ENCODE data around the gene CSH2. TPM values are rescaled to one million over a fixed set of nuclear protein-coding genes. Genes with fewer than 3 reads are reported as not detected.

CSH2 gene
- polyA plus RNA-seq, 1 donor = 0.20 TPM

DNA sequence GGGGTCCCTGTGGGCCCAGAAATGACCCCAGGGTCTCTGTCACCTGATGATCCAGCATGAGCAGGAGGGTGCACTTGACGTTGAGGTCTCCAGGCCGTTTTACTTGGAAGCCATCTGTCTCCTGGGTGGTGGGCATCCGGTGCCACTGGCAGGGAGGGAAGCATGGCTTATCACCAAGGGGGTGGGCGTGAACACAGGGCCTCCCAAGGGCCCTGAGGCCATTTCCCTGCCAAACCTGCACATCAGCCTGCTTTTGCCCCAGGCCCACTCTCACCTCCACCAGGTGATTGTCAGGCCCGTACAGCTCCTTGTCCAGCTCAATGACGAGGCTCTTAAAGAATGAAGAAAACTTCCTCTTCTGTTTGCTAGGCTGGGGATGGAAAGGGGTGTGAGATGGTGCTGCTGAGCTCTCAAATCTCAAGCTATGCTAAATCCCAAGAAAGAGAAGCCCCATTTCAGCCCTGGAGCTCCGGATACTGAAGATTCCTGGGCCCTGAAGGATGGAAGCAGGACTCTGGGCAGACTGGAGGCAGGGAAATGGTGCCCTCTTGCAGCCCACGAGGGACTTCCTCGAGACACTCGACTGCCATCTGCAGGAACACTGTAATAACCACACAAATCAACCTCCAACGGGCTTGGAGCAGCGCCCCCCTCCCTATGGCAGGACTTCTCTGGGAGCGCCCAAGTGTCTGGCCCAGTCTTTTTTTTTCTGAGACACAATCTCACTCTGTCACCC lies 38.9 kb downstream of the CSH2 start:
- DNase-seq = peak; percentile 45

DNA sequence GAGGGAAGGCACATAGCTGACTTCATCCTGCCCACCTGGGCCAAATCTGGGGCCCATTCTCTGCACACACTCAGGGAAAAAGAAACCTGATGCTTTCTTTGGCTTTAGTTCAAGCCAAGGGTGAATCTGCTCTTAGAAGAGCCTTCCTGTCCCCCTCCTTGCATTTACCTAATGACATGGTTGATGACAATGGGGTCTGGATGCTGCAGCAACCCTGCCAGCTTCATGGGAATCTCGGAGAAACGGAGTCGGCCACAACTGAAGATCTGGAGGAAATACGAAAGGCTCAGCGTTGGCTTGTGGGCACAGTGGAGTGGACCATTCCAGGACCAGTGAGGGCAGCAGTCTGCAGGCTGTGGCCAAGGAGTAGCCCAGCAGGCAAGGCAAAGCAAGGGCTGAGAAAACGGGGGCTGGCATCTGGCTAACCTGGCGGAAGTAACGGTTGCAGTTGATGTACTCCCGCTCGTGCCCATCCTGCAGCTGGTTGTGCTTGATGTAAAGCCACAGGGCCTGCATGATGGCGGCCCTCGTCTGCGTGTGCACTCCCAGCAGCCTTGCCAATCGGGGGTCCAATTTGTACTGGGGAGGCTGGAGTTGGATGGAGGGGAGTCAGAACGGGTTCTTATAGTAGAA lies 39.6 kb downstream of the CSH2 start:
- DNase-seq = no peak

DNA sequence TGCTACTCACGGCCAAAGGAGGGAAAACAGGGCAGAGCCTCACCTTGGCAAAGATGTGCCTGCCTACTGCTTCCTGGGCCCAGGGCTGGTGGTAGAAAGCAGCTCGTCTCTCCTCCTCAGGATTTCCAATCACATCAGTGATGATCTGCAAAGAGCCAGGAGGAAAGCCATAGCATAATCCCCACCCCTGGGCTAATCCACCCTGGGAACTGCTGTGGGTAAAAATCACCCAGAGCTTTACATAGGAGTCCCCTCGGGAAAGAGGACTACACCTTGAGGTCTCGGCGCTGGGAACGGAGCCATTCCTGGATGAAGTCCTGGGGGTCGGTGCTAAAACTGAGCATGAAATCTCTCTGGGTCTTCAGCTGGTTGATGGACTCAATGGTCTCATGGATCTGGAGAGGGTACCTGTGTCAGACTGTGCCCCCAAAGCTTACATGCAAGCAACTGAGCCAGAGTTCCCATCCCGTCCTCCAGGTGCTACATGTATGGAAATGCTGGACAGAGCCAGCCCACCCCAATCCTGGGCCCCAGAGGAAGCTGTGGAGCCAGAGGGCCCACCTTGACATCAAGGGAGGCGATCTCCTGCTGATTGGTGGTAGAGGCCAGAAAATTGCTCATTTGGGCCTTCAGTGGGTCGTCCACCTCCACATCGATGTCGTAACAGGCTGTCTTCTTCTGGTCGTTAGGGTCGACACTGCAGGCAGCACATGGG lies 40.3 kb downstream of the CSH2 start:
- no peak for DNase-seq

DNA sequence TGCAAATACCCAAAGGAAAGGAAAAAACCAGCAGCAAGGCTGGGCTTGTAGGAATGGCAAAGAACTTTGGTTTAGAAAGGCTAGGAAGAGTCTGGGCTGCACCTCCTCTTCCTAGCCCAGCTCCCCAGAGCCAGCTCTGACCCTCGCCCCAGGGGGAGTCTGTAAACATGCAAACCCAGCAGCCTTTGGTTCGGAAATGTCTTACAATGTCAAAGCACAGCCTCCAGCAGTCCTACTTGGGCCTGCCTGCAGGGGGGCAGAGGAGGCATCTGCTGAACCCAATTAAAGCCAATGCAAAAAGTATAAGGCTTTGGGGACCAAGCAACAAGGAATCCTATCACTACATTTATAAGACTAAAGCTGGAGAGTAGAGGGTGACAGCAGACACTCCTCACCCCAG lies 41.0 kb downstream of the CSH2 start:
- no peak for DNase-seq

DNA sequence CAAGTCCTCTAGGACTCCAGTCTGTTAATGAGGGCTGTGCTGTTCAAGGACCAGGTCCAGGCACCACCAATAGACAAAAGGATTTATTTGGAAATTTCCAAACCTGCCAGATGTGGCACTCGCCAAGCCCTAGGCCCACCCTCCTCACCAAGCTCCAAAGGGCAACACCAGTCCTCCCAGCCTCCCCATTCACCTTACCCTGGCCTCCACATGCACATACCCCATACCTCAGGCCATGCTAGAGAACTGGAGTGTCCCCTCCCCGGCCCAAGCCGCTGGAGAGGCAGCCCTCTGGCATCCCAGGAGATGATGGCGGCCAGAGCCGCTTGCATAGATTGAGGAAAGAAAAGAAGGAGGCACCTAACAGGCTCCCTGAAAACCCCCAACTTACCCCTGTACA lies 41.5 kb downstream of the CSH2 start:
- no peak for DNase-seq

DNA sequence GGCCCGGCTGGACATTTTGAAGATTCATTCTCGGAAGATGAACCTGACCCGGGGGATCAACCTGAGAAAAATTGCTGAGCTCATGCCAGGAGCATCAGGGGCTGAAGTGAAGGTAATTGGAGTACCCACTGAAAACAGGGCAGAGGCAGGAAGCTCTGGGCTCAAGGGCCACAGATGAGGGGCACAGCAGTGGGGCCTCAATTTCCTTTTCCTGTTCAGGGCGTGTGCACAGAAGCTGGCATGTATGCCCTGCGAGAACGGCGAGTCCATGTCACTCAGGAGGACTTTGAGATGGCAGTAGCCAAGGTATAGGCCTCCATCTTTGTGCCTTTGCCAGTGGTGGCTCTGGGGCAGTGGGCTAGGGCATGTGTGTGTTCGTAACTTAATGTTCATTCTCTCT lies 42.0 kb downstream of the CSH2 start:
- DNase-seq = no peak

DNA sequence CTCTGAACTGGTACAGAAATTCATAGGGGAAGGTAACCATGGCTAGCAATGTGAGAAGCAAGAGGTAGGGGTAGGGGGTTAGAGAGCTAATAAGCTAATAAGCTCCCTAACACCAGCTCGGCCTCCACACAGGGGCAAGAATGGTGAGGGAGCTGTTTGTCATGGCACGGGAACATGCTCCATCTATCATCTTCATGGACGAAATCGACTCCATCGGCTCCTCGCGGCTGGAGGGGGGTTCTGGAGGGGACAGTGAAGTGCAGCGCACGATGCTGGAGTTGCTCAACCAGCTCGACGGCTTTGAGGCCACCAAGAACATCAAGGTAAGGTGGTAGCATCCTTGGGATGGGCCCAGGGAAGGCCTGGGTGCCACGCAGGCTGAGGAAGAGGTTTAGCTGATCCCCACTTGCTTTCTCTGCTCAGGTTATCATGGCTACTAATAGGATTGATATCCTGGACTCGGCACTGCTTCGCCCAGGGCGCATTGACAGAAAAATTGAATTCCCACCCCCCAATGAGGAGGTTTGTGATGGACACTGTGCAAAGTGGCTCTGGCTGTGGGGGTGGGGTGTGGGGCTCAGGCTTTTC lies 42.5 kb downstream of the CSH2 start:
- no peak for DNase-seq

DNA sequence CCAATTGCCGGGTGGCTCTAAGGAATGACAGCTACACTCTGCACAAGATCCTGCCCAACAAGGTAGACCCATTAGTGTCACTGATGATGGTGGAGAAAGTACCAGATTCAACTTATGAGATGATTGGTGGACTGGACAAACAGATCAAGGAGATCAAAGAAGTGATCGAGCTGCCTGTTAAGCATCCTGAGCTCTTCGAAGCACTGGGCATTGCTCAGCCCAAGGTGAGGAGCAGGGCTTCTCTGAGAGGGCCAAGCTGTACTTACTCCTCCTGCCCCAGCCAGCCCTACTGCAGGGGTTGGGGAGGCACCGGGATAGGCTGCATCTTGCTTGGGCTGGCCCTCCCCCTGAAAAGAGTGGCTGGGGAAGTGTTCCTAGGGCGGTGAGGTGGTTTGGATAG lies 43.2 kb downstream of the CSH2 start:
- DNase-seq = no peak

DNA sequence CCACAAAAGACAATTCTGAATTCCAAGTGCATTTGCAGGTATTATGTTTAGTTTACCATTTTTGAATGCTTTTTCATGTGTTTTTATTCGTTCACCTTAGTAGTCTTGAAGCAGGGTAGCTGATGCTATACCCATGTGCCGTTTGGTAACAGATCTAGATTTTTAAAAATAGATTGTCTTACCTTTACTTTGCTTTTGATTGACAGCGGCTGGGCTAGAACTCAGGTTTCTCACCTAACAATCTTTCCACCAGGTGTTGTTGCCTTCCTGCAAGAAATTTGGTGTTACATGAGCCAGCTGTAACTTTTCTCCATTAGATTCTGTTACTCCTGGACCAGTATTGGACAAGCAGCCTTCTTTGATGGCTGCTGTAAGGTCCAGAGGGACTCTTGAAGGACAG lies 44.5 kb downstream of the CSH2 start:
- no peak for DNase-seq

DNA sequence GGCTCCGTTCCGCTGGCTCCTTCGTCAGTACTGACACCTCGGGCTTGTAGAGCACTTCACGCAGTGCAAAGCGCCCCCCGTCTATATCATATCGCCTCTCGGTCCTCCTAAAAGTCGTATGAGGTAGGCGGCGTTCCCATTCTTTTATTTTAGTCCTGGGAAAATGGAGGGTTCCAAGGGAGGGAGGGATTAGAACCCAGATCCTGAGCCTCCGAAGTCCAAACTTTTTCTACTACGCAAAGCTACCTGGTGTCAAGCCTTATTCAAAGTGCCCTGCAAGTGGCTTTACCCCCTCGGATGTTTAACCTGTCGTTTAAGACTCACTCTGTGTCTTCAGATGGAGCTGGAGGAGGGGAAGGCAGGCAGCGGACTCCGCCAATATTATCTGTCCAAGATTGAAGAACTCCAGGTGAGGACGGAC lies 45.7 kb downstream of the CSH2 start:
- DNase-seq = no peak

DNA sequence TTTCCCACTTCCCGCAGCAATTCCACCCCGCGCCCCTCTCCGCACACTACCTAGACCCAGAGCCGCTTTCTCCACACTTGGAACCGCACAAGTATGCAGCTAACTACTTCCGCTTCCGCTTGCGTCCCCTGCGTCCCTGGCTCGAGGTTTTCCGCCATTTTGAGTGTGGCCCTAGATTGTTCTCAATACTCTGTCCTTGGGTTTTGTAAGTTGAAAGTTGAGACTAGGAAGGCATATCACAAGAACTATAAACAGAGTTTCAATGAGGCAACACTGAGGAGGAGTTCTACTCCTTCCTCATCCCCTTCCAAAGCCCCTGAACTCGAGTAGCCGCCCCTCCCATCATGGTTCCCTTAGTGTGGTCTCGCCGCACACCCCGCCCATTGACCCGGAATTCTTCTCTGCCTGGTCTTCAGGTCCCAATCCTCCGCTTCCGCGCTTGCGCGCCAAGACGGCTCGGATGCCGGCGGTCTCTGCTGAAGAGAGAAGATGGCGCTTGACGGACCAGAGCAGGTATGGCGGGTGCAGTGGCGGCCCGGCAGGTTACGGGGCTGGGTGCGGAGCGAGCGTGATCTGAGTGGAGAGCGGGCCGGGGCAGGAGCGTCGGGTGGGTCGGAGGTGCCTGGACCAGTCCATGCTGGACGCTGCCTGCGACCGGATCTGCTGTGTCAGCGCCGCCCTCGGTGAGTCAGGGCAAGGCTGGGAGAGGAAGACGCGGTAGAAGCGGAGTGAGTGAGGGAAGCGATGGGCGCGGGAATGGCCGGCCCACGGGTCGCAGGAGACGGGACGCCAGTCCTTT lies 46.3 kb downstream of the CSH2 start, which contains the start of the genes FTSJ3 and PSMC5:
FTSJ3 (minus strand) TSS at position 662 of the 799 bp plus-strand sequence. CDS start 761 bp downstream, outside the sequence.
PSMC5 (plus strand) TSS at position 430 of the 799 bp plus-strand sequence; CDS start at position 490, 60 bp downstream.
- peak; percentile 97 for DNase-seq

DNA sequence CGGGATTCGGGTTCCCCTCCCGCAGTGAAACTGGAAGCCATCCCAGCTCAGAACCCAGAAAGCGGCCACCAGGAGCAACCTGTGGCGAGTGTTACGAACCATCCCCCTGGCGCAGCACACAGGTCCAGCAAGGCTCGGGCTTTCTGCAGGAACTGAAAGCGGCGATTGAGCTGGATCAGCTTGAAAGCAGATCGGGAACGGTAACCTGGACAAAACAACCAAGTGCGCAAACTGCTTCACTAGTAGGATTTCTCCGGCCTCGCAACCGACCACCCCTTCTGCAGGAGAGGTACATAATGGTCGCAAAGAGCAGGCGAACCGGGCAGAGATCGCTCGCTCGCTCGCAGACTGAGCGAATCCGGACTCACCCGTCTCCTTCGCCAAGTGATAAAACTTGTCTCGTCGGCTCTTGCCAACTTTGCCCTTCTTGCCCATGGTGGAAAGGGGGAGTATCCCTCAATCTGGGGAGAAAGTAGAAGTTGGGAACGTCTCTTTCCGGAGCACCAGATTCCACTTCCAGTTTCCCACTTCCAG lies 46.9 kb downstream of the CSH2 start:
- no peak for DNase-seq

DNA sequence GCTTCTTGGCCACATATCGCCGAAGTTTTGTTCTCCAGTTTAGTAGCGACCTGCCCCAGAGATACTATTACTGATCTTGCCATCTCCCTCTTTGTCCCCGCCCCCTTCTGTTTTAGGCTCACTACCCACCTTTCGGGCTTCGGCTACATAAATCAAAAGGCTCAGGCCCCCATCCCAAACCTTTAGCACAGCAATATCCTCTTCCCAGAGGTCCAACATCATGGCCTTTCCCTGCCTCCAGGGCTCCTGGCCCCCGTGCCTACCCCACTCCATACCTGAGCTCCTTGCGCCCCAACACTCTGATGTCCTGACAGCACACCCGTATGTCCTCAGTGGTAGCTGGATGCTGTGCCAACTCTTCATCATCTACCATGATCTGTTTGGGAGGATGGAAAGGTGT lies 49.1 kb downstream of the CSH2 start:
- DNase-seq = no peak

DNA sequence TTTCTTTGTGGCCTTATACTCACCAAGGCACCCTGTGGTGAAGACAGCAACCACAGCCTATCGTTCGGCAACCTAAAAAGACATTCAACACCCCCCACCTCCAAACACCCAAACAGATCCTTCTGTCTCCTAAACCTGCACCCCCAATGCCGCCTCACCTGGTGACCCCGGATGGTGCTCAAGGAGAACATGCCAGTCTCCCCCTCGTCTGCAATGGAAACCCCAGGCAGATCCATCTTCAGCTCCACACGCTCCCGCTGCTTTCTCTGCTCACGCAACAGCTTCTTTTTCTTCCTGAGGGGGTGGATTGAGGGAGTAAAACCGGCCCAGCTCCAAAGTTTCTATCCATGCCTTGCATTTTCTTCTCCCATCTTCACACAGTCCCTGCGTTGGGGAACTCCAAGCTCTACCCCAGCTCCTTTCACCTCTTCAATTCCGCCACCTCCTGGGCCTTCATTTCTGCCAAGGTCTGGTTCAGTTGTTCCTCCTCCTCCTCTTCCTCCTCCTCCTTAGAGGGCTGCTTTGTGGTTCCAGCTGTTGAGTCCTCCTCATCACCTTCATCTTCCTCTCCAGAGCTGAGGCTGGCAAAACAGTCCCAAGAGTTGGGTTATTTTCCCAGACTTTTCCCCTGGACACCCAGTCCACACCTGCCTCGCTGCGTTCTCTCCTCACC lies 49.7 kb downstream of the CSH2 start:
- DNase-seq = no peak

DNA sequence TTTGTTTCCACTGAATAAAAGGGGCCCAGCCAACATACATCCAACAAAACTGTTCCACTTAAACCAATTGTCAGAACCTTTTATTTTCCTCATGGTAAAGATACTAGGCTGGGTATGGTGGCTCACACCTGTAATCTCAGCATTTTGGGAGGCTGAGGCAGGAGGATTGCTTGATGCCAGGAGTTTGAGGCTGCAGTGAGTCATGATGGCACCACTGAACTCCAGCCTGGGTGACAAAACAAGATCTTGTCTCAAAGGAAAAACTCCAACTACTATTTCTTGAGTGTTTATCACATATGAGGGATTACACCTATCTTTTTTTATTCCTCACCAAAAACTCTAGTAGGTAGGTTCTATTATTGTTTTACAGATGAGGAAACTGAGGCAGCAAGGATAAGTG lies 50.9 kb downstream of the CSH2 start:
- no peak for DNase-seq

Other genes with a start within 250 kb of the CSH2 start
- gene LIMD2, start 173.6 kb downstream of the CSH2 start, polyA plus RNA-seq (ENCODE audit: insufficient read length) = 22.9 TPM
- 92.9 TPM for gene STRADA, start 131.9 kb downstream of the CSH2 start, polyA plus RNA-seq (ENCODE audit: insufficient read length)
- 110 TPM for gene CCDC47, start 100.1 kb downstream of the CSH2 start, polyA plus RNA-seq (ENCODE audit: insufficient read length)
- 254 TPM for gene DDX42, start 99.5 kb downstream of the CSH2 start, polyA plus RNA-seq (ENCODE audit: insufficient read length)
- gene PSMC5, start 46.2 kb downstream of the CSH2 start, polyA plus RNA-seq (ENCODE audit: insufficient read length) = 181 TPM
- 68.1 TPM for gene FTSJ3, start 46.0 kb downstream of the CSH2 start, polyA plus RNA-seq (ENCODE audit: insufficient read length)
- 58.9 TPM for gene SMARCD2, start 31.0 kb downstream of the CSH2 start, polyA plus RNA-seq (ENCODE audit: insufficient read length)
- not detected for gene GH2, start 8.3 kb upstream of the CSH2 start, polyA plus RNA-seq (ENCODE audit: insufficient read length)
- not detected for gene CSH1, start 22.9 kb upstream of the CSH2 start, polyA plus RNA-seq (ENCODE audit: insufficient read length)
- not detected for gene CSHL1, start 37.6 kb upstream of the CSH2 start, polyA plus RNA-seq (ENCODE audit: insufficient read length)
- gene GH1, start 45.2 kb upstream of the CSH2 start, polyA plus RNA-seq (ENCODE audit: insufficient read length) = not detected
- gene CD79B, start 58.7 kb upstream of the CSH2 start, polyA plus RNA-seq (ENCODE audit: insufficient read length) = 2.1 TPM
- gene SCN4A, start 99.2 kb upstream of the CSH2 start, polyA plus RNA-seq (ENCODE audit: insufficient read length) = 0.86 TPM
- 2.5 TPM for gene PRR29, start 124.7 kb upstream of the CSH2 start, polyA plus RNA-seq (ENCODE audit: insufficient read length)
- 23.1 TPM for gene ICAM2, start 147.0 kb upstream of the CSH2 start, polyA plus RNA-seq (ENCODE audit: insufficient read length)